GM21825 (cell line): ENCODE measurements around the gene RIPOR3.
"Not testable (repeated sequence)": the region's sequence is repeated elsewhere in the genome, so short reads cannot be mapped to it uniquely, and the experiment has no call there.

ENCODE experiments used
- ATAC-seq: cut with Tn5 transposase; IDR thresholded peaks from one replicate; pipeline ENCODE4 v1.9.1; 2021; ENCODE audit warnings: mild to moderate bottlenecking, moderate library complexity; ENCODE audit not compliant: unreplicated experiment

Gene RIPOR3

GRCh38 chr20:50635676-50636600 lies 55.4 kb downstream of the RIPOR3 start:
- no peak for ATAC-seq

- ATAC-seq, result no peak
Observed at GRCh38 chr20:50635014-50635557, 56.3 kb downstream of the RIPOR3 start.

- no peak for ATAC-seq
Observed at GRCh38 chr20:50634191-50634590, 57.2 kb downstream of the RIPOR3 start.

GRCh38 chr20:50633361-50633760 lies 58.0 kb downstream of the RIPOR3 start:
- ATAC-seq, result no peak

- ATAC-seq, result no peak
Observed at GRCh38 chr20:50632701-50633100, 58.6 kb downstream of the RIPOR3 start.

- ATAC-seq, result no peak
Observed at GRCh38 chr20:50632236-50632635, 59.1 kb downstream of the RIPOR3 start.

- no peak for ATAC-seq
Observed at GRCh38 chr20:50630578-50631263, 60.6 kb downstream of the RIPOR3 start.

- no peak for ATAC-seq
Observed at GRCh38 chr20:50629670-50630045, 61.7 kb downstream of the RIPOR3 start.

- no peak for ATAC-seq
Observed at GRCh38 chr20:50628853-50629669, 62.3 kb downstream of the RIPOR3 start.

GRCh38 chr20:50628332-50628731 lies 63.0 kb downstream of the RIPOR3 start:
- ATAC-seq, result no peak

- ATAC-seq, result no peak
Observed at GRCh38 chr20:50627747-50628146, 63.6 kb downstream of the RIPOR3 start.

- ATAC-seq, result no peak
Observed at GRCh38 chr20:50625986-50626677, 65.2 kb downstream of the RIPOR3 start.

GRCh38 chr20:50624351-50625016 lies 66.9 kb downstream of the RIPOR3 start:
- ATAC-seq, result no peak

GRCh38 chr20:50621068-50621665 lies 70.2 kb downstream of the RIPOR3 start:
- no peak for ATAC-seq

GRCh38 chr20:50620459-50620858 lies 70.9 kb downstream of the RIPOR3 start:
- ATAC-seq, result not testable (repeated sequence)

- no peak for ATAC-seq
Observed at GRCh38 chr20:50618537-50618936, 72.8 kb downstream of the RIPOR3 start.

- ATAC-seq, result no peak
Observed at GRCh38 chr20:50617022-50617421, 74.3 kb downstream of the RIPOR3 start.

GRCh38 chr20:50615407-50615806 lies 75.9 kb downstream of the RIPOR3 start:
- no peak for ATAC-seq

- no peak for ATAC-seq
Observed at GRCh38 chr20:50613438-50614169, 77.7 kb downstream of the RIPOR3 start.
